GM23338 (cell line): ENCODE results near the gene ZYX. TPM values are rescaled to one million over a fixed set of nuclear protein-coding genes. Genes with fewer than 3 reads are reported as not detected.
A peak's percentile ranks its signal among the peaks of the same experiment; 100 is the strongest.

ENCODE experiments used
- ATAC-seq: fragments of 200-7000 bp; cut with Tn5 transposase; 3 replicates; pipeline ENCODE4 v1.9.1; 2020
- DNase-seq: peaks from one replicate; pipeline ENCODE4 v3.0.0-alpha.2; 2015; ENCODE audit warnings: low spot score
- H2AFZ ChIP-seq: fragments of 200-600 bp; sonication (generic); 2 replicates; pipeline ENCODE4 v1.8.0; 2016; ENCODE audit warnings: antibody characterized with exemption, mild to moderate bottlenecking, moderate library complexity
- H3F3A ChIP-seq: fragments of 200-600 bp; sonication (generic); replicated peaks from 2 replicates; pipeline ENCODE4 v1.8.0; 2017; ENCODE audit warnings: antibody characterized with exemption, mixed run types, low read depth
- H3K27ac ChIP-seq: fragments of 200-600 bp; sonication (generic); 2 replicates; pipeline ENCODE4 v1.6.1; 2016; ENCODE audit warnings: low read depth
- H3K27me3 ChIP-seq: fragments of 200-600 bp; sonication (generic); 2 replicates; pipeline ENCODE4 v1.8.0; 2016; ENCODE audit warnings: mild to moderate bottlenecking, mixed run types, moderate library complexity; ENCODE audit not compliant: insufficient read depth
- H3K36me3 ChIP-seq: fragments of 200-600 bp; sonication (generic); 2 replicates; pipeline ENCODE4 v1.8.0; 2016; ENCODE audit warnings: mild to moderate bottlenecking; ENCODE audit not compliant: insufficient read depth
- H3K4me1 ChIP-seq: fragments of 200-600 bp; sonication (generic); 2 replicates; pipeline ENCODE4 v1.8.0; 2016; ENCODE audit warnings: mild to moderate bottlenecking, moderate library complexity; ENCODE audit not compliant: insufficient read depth
- H3K4me2 ChIP-seq: fragments of 200-600 bp; sonication (generic); 2 replicates; pipeline ENCODE4 v1.7.1; 2017; ENCODE audit warnings: mixed run types
- H3K4me3 ChIP-seq: fragments of 200-600 bp; sonication (generic); 2 replicates; pipeline ENCODE4 v1.6.1; 2016; ENCODE audit warnings: mixed run types
- H3K79me2 ChIP-seq: fragments of 200-600 bp; sonication (generic); replicated peaks from 2 replicates; pipeline ENCODE4 v1.8.0; 2017; ENCODE audit warnings: mild to moderate bottlenecking; ENCODE audit not compliant: insufficient read depth
- H3K9me2 ChIP-seq: fragments of 200-600 bp; sonication (generic); 2 replicates; pipeline ENCODE4 v1.8.0; 2017; ENCODE audit not compliant: insufficient read depth
- H4K20me1 ChIP-seq: fragments of 200-600 bp; sonication (generic); replicated peaks from 2 replicates; pipeline ENCODE4 v1.8.0; 2017; ENCODE audit warnings: mild to moderate bottlenecking; ENCODE audit not compliant: insufficient read depth
- H3K27ac Mint-ChIP-seq: 2 replicates; pipeline ENCODE4 v1.8.0; 2020; ENCODE audit warnings: inconsistent platforms, mild to moderate bottlenecking, moderate library complexity, mixed read lengths
- H3K27me3 Mint-ChIP-seq: 3 replicates; pipeline ENCODE4 v1.8.0; 2022; ENCODE audit warnings: low read depth, mild to moderate bottlenecking, moderate library complexity, mixed read lengths, inconsistent platforms; ENCODE audit not compliant: insufficient read depth, poor library complexity
- H3K36me3 Mint-ChIP-seq: 3 replicates; pipeline ENCODE4 v1.8.0; 2021; ENCODE audit warnings: low read depth, mild to moderate bottlenecking, inconsistent platforms, moderate library complexity, mixed read lengths
- H3K4me1 Mint-ChIP-seq: 3 replicates; pipeline ENCODE4 v1.8.0; 2020; ENCODE audit warnings: mild to moderate bottlenecking, inconsistent platforms, mixed read lengths
- H3K4me3 Mint-ChIP-seq: 3 replicates; pipeline ENCODE4 v1.8.0; 2021; ENCODE audit warnings: moderate library complexity, mild to moderate bottlenecking, inconsistent platforms, mixed read lengths
- H3K9me3 Mint-ChIP-seq: 3 replicates; pipeline ENCODE4 v1.8.0; 2020; ENCODE audit warnings: moderate library complexity, mild to moderate bottlenecking, inconsistent platforms, mixed read lengths
- CTCF ChIP-seq, 2 experiments: fragments of 200-600 bp in 1 of 2; sonication (generic) in 1 of 2; conservative IDR thresholded peaks; 2 replicates each; pipeline versions ENCODE4 v1.5.1 to v1.6.1; 2016 to 2017; ENCODE audit warnings: antibody characterized with exemption in 2 of 2, low read depth in 2 of 2, mild to moderate bottlenecking in 2 of 2, moderate library complexity in 1 of 2
- EZH2 ChIP-seq: fragments of 200-600 bp; sonication (generic); IDR thresholded peaks from one replicate; pipeline ENCODE4 v1.8.0; 2017; ENCODE audit warnings: antibody characterized with exemption, mild to moderate bottlenecking, low read depth; ENCODE audit not compliant: unreplicated experiment
- EZH2phosphoT487 ChIP-seq: fragments of 200-600 bp; sonication (generic); IDR thresholded peaks from one replicate; pipeline ENCODE4 v1.8.1; 2018; ENCODE audit warnings: antibody characterized with exemption; ENCODE audit not compliant: unreplicated experiment
- NANOG ChIP-seq: IDR thresholded peaks from 2 replicates; pipeline ENCODE4 v1.6.1; 2016; ENCODE audit warnings: antibody characterized with exemption, borderline replicate concordance
- ZNF331 ChIP-seq: fragments of 250-450 bp; sonication (Bioruptor Pico); IDR thresholded peaks from 2 replicates; pipeline ENCODE4 v1.5.0; 2020; ENCODE audit warnings: low read depth, mild to moderate bottlenecking, moderate library complexity
- polyA plus RNA-seq: library from polyadenylated mRNA; unstranded; fragments of >200 nt; fragmentation: Nextera tagmentation; extraction: Ambion mirVana; gene quantifications from 2 replicates; pipeline ENCODE4 v1.2.1, GENCODE V29; 2016
- total RNA-seq: library from RNA; depleted of rRNA; stranded (reverse); fragments of >200 nt; shearing (Covaris generic); gene quantifications from 2 replicates; pipeline ENCODE4 v1.2.3, GENCODE V29; 2014

Gene ZYX
- total and polyA plus RNA-seq, 2 experiments from 2014 or later: 111 to 141 TPM

GRCh38 chr7:143359771-143360353 is 21.3 kb upstream of the ZYX start:
- peaks cover 16% of the 10 kb centered on the region for H3K4me1 ChIP-seq
- H3K27ac Mint-ChIP-seq: no peak overlapping the region
- TF ChIP-seq EZH2: no peak
- no peak overlapping the region for H3K27ac ChIP-seq
- peak overlapping the region; percentile 90; the same call in 1 of the 3 replicates for H3K4me3 Mint-ChIP-seq
- no peaks in the 10 kb centered on the region for H4K20me1 ChIP-seq
- H3K4me1 Mint-ChIP-seq: peaks cover 25% of the 10 kb centered on the region
- no peaks in the 10 kb centered on the region; the same call in 1 of the 3 replicates for H3K9me3 Mint-ChIP-seq
- peaks cover 46% of the 10 kb centered on the region for H3K36me3 Mint-ChIP-seq
- peaks cover 24% of the 10 kb centered on the region for H3K27me3 Mint-ChIP-seq
- H3K4me3 ChIP-seq: no peak overlapping the region
- H2AFZ ChIP-seq: no peak overlapping the region
- no peaks in the 10 kb centered on the region; the same call in 1 of the 2 replicates for H3K9me2 ChIP-seq
- DNase-seq (no peak), ATAC-seq (no peak)
- peaks cover 11% of the 10 kb centered on the region for H3K36me3 ChIP-seq
- no peaks in the 10 kb centered on the region for H3K79me2 ChIP-seq
- no peaks in the 10 kb centered on the region for H3F3A ChIP-seq
- peaks cover 21% of the 10 kb centered on the region for H3K27me3 ChIP-seq
- 0 out of 2 replicates have a peak overlapping the region, but pooled peaks have one; percentile 90 for H3K4me2 ChIP-seq

GRCh38 chr7:143360788-143361551 is 20.2 kb upstream of the ZYX start:
- Mint-ChIP-seq H3K4me3 (peak overlapping the region; percentile 90), H3K27ac (no peak overlapping the region), H3K36me3 (peaks cover 38% of the 10 kb centered on the region), H3K4me1 (peaks cover 21% of the 10 kb centered on the region), H3K9me3 (no peaks in the 10 kb centered on the region; the same call in 1 of the 3 replicates), H3K27me3 (peaks cover 21% of the 10 kb centered on the region)
- TF ChIP-seq NANOG: no peak
- 0 out of 4 replicates have a peak, but pooled peaks of 1 of the 2 experiments have one; percentile 11 for TF ChIP-seq CTCF (conservative IDR thresholded peaks at IDR 0.05; ENCODE audit: low read depth in 2 of 2)
- H4K20me1 ChIP-seq: no peaks in the 10 kb centered on the region
- peak; percentile 74 for DNase-seq
- H3K4me3 ChIP-seq: peak overlapping the region; percentile 91
- H3K27ac ChIP-seq: 0 out of 2 replicates have a peak overlapping the region, but pooled peaks have one; percentile 74
- peaks cover 16% of the 10 kb centered on the region for H3K4me1 ChIP-seq
- no peaks in the 10 kb centered on the region; the same call in 1 of the 2 replicates for H3K9me2 ChIP-seq
- no peaks in the 10 kb centered on the region for H3K79me2 ChIP-seq
- peak; percentile 39 for ATAC-seq
- H3K27me3 ChIP-seq: peaks cover 22% of the 10 kb centered on the region
- H3F3A ChIP-seq: no peaks in the 10 kb centered on the region
- peak overlapping the region; percentile 90 for H3K4me2 ChIP-seq
- peaks cover 11% of the 10 kb centered on the region for H3K36me3 ChIP-seq
- H2AFZ ChIP-seq: peak overlapping the region; percentile 59; the same call in 1 of the 2 replicates

- Histone ChIP-seq H4K20me1 (no peaks in the 10 kb centered on the region), H2AFZ (peak overlapping the region; percentile 52; the same call in 1 of the 2 replicates), H3K4me2 (peak overlapping the region; percentile 90), H3K4me3 (peak overlapping the region; percentile 91), H3K36me3 (peaks cover 11% of the 10 kb centered on the region), H3K9me2 (no peaks in the 10 kb centered on the region; the same call in 1 of the 2 replicates), H3K27me3 (peaks cover 22% of the 10 kb centered on the region), H3K27ac (peak overlapping the region; percentile 74; the same call in 1 of the 2 replicates), H3F3A (no peaks in the 10 kb centered on the region), H3K79me2 (no peaks in the 10 kb centered on the region), H3K4me1 (peaks cover 16% of the 10 kb centered on the region)
- Mint-ChIP-seq H3K36me3 (peaks cover 32% of the 10 kb centered on the region), H3K4me1 (peaks cover 21% of the 10 kb centered on the region), H3K27ac (no peak overlapping the region), H3K27me3 (peaks cover 21% of the 10 kb centered on the region), H3K9me3 (no peaks in the 10 kb centered on the region; the same call in 1 of the 3 replicates), H3K4me3 (peak overlapping the region; percentile 90)
- ATAC-seq (peak; percentile 70), DNase-seq (peak; percentile 69)
- TF ChIP-seq NANOG (no peak), ZNF331 (no peak), EZH2phosphoT487 (no peak)
Measured at GRCh38 chr7:143361552-143362130, 19.5 kb upstream of the ZYX start.
